ENCODE measurements around the gene BHLHE41. TPM values are rescaled to one million over a fixed set of nuclear protein-coding genes. Genes with fewer than 3 reads are reported as not detected.

The BHLHE41 gene
- total and polyA plus RNA-seq, 2 of the 4 experiments (the other 2 are of a cell fraction): 0.72 to 3.8 TPM

GRCh38 chr12:26102953-26103352 lies 21.9 kb downstream of the BHLHE41 start:
- Histone ChIP-seq H3K9ac (ENCODE audit: low read depth, low read length) (no peak overlapping the region), H4K91ac (ENCODE audit: insufficient read depth, low read depth, low read length) (no peak overlapping the region), H3K23ac (ENCODE audit: low read depth, low read length) (no peak overlapping the region), H2BK15ac (ENCODE audit: low read depth, low read length) (no peak overlapping the region), H3K79me1 (ENCODE audit: low read depth in 1 of 2, low read length in 2 of 2) (no peaks in the 10 kb centered on the region), H3K27me3 (ENCODE audit: control insufficient read depth, insufficient read depth, low read length) (no peaks in the 10 kb centered on the region), H2AK5ac (ENCODE audit: low read depth, low read length) (no peak overlapping the region), H3K56ac (ENCODE audit: extremely low read depth, insufficient read depth, low read length) (no peak overlapping the region), H4K8ac (ENCODE audit: low read depth in 2 of 2, low read length in 2 of 2) (no peak overlapping the region), H4K20me1 (ENCODE audit: insufficient read depth, low read length) (no peaks in the 10 kb centered on the region), H2BK20ac (ENCODE audit: low read depth, low read length) (no peak overlapping the region), H3K4me3 (ENCODE audit: insufficient read depth, low read depth, low read length) (no peak overlapping the region), H3K4ac (ENCODE audit: low read depth, low read length) (no peak overlapping the region), H2AFZ (replicated peaks; ENCODE audit: low read length, poor library complexity) (no peak overlapping the region), H3K14ac (replicated peaks; ENCODE audit: low read depth, low read length) (no peak overlapping the region), H3K4me1 (ENCODE audit: control insufficient read depth, insufficient read depth, low read length) (no peaks in the 10 kb centered on the region), H3K9me3 (ENCODE audit: control insufficient read depth, insufficient read depth, low read length) (no peaks in the 10 kb centered on the region), H3K27ac (ENCODE audit: insufficient read depth, low read length) (no peak overlapping the region), H2BK5ac (ENCODE audit: low read depth, low read length, poor library complexity, severe bottlenecking) (no peak overlapping the region), H3K9me1 (ENCODE audit: insufficient read depth, low read length) (no peaks in the 10 kb centered on the region), H3K4me2 (ENCODE audit: low read depth, low read length) (no peak overlapping the region), H3K36me3 (ENCODE audit: control insufficient read depth, insufficient read depth, low read length) (no peaks in the 10 kb centered on the region; the same call in 1 of the 2 replicates), H4K5ac (ENCODE audit: low read depth, low read length) (no peak overlapping the region), H3K18ac (ENCODE audit: low read depth, low read length) (no peak overlapping the region), H2BK120ac (ENCODE audit: low read depth, low read length) (no peak overlapping the region), H2AK9ac (replicated peaks; ENCODE audit: low read depth, low read length, poor library complexity) (no peak overlapping the region)
- dilution Hi-C loops (cut with HindIII; ENCODE audit: low sequenced_read_pairs, unreplicated experiment) (no loop called here), in situ Hi-C loops (cut with MboI; ENCODE audit: low sequenced_read_pairs) (no loop called here), intact Hi-C loops (cut with micrococcal nuclease) (no loop called here)
- ATAC-seq (ENCODE audit: low read depth) (no peak), DNase-seq (no peak)
- no TSS peak for BruUV-seq (replicated peaks)
- TF ChIP-seq CEBPB (IDR thresholded peaks at IDR 0.05; ENCODE audit: low read depth, low read length) (no peak), FOS (IDR thresholded peaks at IDR 0.05; ENCODE audit: low read depth, low read length) (no peak), ELK1 (IDR thresholded peaks at IDR 0.05; ENCODE audit: borderline replicate concordance, low read depth, low read length) (no peak), BHLHE40 (IDR thresholded peaks at IDR 0.05; ENCODE audit: low read depth, low read length) (no peak), RAD21 (IDR thresholded peaks at IDR 0.05; ENCODE audit: low read length) (no peak), RFX5 (IDR thresholded peaks at IDR 0.05; ENCODE audit: low read depth, low read length) (no peak)
- POLR2A ChIA-PET (ENCODE audit: unreplicated experiment): no interaction called here
- CTCF ChIA-PET: interaction anchor here (1.2 kb wide), 1 partner anchor 12 kb away, joined by 4 read pairs; no protein-coding TSS in a partner anchor
- WGBS, 2 experiments (ENCODE audit: extremely low coverage in 2 of 2, insufficient read length in 1 of 2): 80% methylated on average over 1 of the region's 5 CpGs; no CpG with 5 or more reads in 1 of the 2 experiments
